Limb (tissue), 2 donors: Measurements from ENCODE around the gene TTC21A.
"Not testable (repeated sequence)": the region's sequence is repeated elsewhere in the genome, so short reads cannot be mapped to it uniquely, and the experiment has no call there.

ENCODE experiments used
- DNase-seq, 2 donors: peaks; one replicate each; pipeline ENCODE4 v3.0.0-alpha.2; 2016; ENCODE audit errors: extremely low spot score in 2 of 2

The TTC21A gene

GRCh38 chr3:39107388-39108199, at the start of gene TTC21A, which contains the start of gene GORASP1:
Gene TTC21A (plus strand): TSS chr3:39107680. CDS start chr3:39107838, 158 bp downstream.
Gene GORASP1 (minus strand): TSS chr3:39107627. CDS start chr3:39107541, 86 bp downstream.
- peak; percentile 91 to 92 for DNase-seq

DNA sequence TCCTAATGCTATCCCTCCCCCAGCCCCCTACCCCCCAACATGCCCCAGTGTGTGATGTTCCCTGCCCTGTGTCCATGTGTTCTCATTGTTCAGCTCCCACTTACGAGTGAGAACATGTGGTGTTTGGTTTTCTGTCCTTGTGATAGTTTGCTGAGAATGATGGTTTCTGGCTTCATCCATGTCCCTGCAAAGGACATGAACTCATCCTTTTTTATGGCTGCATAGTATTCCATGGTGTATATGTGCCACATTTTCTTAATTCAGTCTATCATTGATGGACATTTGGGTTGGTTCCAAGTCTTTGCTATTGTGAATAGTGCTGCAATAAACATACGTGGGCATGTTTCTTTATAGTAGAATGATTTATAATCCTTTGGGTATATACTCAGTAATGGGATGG, 46.3 kb upstream of the TTC21A start:
- not testable (repeated sequence) for DNase-seq

- DNase-seq = no peak
Measured at GRCh38 chr3:39062180-39062579, 45.3 kb upstream of the TTC21A start.

DNA sequence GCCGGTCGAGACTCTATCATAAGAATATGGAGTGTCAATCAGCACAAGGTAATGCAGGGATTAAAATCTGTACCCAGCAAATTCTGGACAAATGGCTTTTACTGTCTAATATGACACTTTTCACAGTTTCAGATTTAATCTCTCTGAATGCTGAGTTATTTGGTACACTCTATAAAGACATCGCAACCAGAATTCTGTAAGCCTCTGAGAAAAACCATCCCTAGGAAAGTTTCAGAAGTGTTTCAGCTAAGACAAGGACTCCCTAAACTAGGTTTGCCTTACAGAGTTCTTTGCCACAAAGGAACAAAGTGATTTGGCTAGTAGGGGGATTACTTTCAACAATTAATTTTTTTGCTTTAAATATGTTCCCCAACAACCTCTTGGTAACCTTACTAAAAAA, 44.3 kb upstream of the TTC21A start:
- DNase-seq = no peak

GRCh38 chr3:39064646-39065045, 42.8 kb upstream of the TTC21A start:
- no peak for DNase-seq

- no peak for DNase-seq
Measured at GRCh38 chr3:39065197-39065596, 42.3 kb upstream of the TTC21A start.

GRCh38 chr3:39067286-39067685, 40.2 kb upstream of the TTC21A start:
- no peak for DNase-seq

DNA sequence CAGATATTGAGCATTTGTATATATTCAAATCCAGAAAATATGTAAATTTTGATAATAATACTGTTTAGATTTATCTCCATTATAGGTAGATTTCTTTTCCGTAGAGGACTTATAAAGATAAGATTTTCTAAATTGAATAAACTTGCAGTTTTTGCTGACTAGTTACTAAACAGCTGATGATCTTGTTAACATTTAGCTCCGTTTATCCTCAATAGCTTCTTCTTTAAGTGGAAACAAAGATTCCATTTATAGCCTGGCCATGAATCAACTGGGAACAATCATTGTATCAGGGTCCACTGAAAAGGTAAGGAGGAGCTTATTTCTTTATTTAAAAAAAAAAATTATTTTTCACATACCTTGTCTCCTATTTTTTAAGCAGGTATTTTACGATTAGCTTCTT, 38.9 kb upstream of the TTC21A start:
- DNase-seq = no peak

DNA sequence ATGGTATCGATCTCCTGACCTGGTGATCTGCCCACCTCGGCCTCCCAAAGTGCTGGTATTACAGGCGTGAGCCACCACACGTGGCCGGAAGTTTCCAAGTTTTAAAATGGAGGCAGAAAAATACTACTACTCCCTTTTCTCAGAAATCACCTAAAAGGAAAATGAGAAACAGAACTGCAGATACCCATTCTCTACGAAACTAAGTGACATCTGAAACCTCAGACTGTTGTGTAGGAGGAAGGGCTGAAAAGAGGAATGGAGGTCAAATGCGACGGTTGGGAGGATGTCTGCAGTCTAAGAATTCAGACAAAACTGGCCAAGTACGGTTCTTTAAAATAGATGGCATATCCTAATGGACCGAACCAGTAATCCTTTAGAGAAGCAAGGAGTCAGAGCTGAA, 31.6 kb upstream of the TTC21A start:
- DNase-seq = no peak

DNA sequence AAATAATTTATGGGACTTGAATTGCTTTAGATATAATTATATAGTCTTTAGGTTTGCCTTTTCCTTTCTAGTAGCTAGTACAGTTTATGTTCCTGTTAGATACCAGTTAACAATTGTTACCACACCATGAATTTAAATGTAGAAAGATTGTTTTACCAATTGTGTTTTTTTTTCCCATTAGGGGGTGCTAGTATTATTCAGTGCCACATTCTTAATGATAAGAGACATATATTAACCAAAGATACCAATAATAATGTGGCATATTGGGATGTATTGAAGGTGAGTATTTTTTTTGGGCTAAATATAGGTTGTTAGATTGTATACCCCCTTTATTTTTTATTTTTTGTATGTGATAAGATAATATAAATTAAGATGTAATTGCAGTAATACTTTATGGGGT, 27.9 kb upstream of the TTC21A start:
- DNase-seq = no peak

- no peak for DNase-seq
Measured at GRCh38 chr3:39080026-39080425, 27.5 kb upstream of the TTC21A start.

- no peak for DNase-seq
Measured at GRCh38 chr3:39082666-39083313, 24.7 kb upstream of the TTC21A start.

DNA sequence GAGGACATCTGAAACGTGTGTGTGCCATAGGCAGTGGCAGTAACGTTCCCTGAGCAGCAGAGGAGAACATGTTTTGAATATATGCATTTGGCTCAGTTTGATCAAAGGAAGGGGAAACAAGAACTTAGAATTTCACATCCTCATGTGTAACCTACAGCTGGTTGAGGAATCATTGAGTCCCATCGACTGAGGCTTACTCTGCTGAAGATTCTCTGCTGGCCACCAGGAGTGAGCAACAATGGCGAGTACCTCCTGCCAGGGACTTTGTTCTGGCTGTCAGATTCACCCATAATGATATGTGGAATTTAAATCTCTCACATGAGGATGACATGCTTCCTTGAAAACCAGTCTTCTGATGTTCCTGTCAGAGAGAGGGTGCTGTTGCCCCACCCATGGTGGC, 21.3 kb upstream of the TTC21A start:
- no peak for DNase-seq

- no peak for DNase-seq
Measured at GRCh38 chr3:39088456-39088855, 19.0 kb upstream of the TTC21A start.

DNA sequence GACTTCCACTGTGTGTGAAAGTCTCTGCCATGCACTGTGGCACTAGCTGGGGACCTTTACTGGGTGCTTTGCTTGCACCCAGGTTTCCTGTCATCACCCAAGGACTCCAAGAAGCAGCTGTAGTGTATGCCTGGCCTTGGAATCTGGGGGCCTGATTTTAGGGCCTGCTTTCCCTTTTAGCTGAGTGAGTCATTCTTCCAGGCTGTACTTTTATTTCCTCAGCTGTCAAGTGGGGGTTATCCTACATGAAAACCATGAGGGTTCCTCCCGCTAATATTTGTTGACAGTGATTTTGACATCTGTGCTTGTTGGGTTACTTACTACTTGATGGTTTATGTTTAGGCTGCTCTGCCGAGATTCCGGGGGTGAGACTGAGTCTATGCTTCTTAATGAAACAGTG, 18.6 kb upstream of the TTC21A start:
- DNase-seq = no peak

DNA sequence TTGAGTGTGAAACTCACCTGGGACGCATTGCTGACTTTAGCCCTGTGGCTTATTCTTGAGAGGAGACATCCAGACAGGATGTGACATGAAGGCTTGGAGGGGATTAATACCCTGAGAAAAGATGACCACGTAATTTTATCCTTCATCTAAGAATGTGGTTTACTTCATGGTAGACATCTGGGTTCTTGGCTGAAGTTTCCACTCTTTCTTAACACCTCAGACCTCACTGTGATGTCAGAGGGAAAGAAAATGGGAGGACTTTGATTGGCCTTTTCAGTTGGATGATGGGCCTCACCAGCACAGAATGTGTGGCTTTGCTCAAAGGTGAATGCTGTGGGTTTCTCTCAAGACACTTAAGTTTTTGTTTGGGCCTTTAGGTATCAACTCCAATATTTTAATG, 16.6 kb upstream of the TTC21A start:
- DNase-seq = no peak

- no peak for DNase-seq
Measured at GRCh38 chr3:39094851-39095677, 12.4 kb upstream of the TTC21A start.

GRCh38 chr3:39095778-39096177, 11.7 kb upstream of the TTC21A start:
- DNase-seq = no peak

DNA sequence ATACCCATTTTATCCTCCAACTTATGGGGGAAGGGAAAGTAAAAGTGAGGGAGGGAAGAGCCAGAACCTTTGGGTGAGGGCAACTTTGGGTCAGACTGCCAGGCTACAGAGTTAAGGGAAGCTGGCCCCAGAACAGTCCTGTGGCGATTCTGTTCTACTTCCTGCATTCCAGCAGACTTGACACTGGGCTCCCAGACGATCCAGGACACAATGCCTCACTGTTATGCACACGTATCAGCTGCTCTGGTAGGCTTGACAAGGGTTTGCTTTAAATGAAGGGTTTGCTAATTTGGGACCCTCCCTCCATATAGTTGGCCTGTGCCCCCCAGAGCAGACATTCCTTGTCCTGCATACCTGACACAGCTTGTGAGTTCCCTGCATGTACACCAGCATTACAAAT, 10.7 kb upstream of the TTC21A start:
- DNase-seq = no peak

DNA sequence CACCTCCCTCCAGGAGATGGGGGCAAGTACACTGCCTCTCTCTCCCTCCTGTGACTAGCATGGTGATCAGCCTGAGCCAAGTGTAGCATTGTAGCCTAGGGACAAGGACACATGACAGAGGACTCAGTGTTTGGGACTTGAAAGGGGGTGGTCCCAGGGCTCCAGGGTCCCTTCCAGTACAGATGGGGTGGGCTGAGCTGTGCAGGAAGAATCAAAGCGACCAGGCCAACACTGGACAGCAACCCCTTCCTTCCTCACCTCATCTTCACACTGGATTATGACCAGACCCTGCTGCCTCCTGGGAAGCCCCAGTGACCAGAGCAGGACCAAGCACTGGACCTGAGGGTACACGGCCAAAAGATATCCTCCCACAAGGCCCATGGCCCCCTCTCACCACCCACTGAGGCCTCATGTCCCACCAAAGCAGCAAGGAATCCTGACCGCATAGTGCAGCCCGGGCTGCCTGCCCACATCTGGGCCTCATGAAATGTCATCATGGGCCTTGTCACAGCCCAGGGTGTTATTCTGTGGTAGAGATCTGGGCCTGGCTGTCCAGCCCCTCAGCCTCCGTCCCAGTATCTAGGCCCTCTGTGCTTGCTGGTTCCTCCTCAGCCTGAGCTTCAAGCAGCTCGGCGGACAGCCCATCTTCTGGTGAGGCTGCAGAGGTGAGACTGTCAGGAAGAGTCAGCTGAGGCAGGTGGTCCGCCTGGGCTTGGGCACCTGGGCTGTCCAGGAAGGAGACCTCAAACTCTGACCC, 9.6 kb upstream of the TTC21A start:
- DNase-seq = no peak

- no peak for DNase-seq
Measured at GRCh38 chr3:39098473-39099000, 8.9 kb upstream of the TTC21A start.
